GM19324 (cell line): ENCODE results near the gene ZCCHC14.

ENCODE experiments used
- ATAC-seq: cut with Tn5 transposase; IDR thresholded peaks from one replicate; pipeline ENCODE4 v1.9.1; 2021; ENCODE audit warnings: mild to moderate bottlenecking, moderate library complexity; ENCODE audit not compliant: unreplicated experiment, low FRiP score

ZCCHC14 gene

DNA sequence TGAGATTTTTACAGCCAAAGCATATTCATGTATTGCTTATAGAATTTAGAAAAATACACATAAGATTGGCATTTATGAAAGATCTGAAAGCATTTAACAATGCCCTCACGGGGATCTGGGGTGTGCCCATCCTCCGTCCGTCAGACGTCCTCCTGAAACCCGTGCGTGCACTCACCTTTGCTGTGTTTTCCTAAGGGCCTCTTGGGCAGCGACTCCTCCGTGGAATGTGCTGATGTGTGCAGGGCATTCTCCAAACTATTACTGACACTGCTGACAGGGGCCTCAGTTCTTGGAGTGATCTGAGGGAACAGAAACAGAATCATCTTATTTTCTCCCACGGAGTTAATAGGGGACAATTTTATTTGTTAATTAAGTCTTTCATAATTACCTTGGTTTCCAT lies 33.0 kb downstream of the ZCCHC14 start:
- no peak for ATAC-seq

DNA sequence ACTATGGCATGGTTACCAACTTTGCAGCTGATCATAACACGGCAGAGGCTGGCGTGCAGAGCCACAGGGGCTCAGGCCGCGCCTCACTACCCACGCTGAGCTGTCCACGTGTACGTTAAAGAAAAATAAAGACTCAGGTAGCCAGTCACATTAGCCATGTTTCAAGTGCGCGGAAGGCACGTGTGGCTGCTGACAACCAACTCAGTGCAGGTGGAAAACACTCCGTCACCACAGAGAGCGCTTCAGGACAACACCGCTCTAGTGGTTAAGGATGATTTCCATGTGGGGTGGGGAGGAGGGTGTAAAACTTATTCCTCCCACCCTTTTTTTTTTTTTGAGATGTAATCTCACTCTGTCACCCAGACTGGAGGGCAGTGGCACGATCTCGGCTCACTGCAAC lies 33.8 kb downstream of the ZCCHC14 start:
- no peak for ATAC-seq

DNA sequence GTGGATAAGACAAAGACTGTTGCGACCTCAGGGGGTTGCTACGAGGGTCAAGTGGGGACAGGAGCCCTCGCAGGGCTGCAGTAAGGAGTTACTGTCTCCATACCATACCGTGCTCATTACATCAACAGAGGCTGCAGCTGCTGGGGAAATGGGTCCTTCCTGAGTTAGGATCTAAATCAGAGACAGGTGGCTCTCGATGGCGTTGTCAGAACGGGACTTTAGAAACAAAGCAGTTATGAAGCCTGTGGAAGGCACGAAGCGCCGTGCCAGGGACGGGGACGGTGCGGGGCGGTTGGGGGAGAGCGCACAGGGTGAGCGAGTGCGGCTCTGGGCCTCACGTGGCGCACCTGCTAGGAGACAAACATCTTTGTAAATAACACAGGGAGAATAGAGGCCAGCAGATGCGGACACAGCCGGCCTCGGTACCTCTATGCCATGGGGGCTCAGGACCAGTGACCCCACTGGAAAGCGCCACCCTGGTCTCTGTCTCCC lies 34.4 kb downstream of the ZCCHC14 start:
- no peak for ATAC-seq

DNA sequence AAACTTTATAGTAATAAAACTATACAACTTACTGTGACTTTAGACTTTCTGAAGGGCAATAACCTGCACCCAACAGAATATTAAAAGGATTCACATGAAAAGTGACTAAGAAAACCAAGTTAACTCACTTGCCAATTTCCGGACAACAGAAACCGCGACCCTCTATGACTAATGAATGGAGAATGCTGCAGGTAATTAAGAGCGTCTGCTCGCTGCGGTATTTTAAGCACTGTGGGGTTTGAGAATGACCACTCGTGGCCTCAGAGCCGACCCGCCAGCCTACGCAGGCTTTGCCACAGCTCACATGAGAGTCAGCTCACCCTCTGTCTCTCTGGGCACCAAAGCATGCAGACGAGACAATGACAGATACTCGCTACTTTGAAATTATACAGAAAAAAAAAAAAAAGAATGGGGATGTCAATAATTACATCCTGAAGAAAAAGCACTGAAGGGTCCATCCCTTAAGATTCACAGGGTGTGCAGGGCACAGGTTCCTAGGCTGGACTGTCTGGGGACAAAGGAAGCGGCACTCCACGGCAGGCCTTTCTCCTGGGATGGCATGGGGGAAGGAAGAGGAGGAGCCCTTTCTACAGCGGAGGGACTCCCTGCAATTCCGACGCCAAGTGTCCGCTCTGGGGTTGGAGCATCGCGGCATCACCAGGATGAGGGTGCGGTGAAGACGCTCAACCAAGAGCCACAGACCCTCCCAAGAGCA lies 35.0 kb downstream of the ZCCHC14 start:
- ATAC-seq = no peak

DNA sequence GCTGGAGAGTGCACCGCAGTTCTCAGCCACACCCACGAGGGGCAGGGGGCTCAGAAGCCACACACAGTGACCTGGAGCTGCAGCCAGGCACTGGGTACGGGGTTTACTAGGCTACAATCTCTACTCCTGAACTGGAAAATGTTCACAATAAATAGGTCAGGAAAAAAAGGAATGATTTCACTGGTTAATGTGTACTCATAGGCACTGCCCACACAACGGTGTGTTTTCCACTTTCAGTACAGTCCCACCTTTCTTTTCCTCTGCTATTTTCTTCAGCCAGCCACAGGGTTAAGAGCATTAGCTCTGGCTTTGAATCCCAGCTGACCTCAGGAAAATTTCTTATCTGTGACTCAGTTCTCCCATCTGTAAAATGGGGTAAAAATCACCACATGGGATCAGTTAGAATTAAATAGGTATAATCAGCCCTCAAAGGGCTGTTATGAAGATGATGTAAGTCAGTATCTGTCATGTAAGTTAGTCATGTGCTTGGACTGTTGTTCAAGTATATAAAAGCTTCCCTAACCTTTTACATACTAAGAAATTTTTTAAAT lies 35.7 kb downstream of the ZCCHC14 start:
- ATAC-seq = no peak

DNA sequence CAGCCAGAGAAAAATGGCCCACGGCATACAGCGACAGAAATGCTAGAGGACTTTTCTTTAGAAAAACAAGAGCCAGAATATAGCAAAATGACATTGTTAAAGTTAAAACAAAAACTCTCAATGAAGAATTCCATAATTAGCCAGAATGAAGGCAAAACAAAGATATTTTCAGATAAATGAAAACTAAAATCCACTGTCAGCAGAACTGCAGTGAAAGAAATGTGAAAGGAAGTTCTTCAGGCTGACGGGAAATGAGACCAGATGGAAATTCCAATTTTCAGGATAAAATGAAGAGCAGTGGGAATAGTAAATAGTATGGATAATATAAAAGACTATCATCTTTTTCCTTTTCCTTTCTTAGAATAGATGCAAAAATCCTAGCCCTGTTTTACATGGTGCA lies 38.4 kb downstream of the ZCCHC14 start:
- no peak for ATAC-seq

DNA sequence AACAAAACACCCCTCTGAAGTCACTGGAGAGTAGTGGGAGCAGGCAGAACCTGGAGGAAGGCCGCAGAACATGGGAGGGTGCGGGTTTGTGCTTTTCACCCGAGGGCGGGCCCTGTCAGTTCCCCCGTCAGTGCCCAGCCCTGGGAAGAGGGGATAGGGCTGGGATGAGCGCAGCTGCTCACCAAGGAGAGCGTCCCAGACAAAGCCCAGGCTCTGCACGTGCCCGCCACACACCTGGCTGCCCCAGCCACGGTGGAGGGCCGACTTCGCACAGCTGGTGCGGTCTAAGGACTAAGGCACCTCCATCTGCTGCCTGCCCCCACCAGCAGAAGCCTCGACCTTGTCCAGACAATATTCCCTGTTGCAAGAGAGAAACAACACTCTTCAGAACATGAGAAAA lies 39.5 kb downstream of the ZCCHC14 start:
- no peak for ATAC-seq

DNA sequence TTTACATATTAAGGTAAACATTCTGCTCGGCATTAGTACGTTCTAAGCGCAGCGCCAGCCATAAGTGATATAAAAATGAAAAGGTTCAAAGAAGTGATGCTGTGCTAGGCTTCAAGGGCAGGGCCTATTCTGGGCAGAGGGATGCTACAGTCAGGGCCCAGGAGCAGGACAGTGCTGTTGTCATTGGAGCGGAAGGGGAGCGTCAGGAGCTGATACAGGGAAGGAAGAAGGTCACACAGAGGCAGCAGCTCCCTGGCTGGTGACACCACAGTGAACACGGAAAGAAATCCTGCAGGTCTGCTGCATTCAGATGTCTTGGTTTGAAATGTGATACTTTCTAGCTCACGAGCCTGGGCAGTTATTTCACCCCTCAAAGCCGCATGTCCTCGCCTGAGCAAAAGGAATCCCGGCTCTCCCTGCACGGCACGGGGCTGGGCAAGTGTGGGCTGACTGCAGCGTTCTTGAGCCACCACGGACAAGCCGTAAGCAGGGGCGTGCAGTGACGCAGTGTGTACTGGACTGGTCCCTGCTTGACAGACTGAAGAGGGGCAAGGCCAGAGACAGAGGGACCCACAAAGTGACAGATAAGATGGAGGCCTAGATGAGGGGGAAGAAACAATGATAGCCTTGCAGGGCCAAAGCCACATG lies 41.1 kb downstream of the ZCCHC14 start:
- no peak for ATAC-seq

DNA sequence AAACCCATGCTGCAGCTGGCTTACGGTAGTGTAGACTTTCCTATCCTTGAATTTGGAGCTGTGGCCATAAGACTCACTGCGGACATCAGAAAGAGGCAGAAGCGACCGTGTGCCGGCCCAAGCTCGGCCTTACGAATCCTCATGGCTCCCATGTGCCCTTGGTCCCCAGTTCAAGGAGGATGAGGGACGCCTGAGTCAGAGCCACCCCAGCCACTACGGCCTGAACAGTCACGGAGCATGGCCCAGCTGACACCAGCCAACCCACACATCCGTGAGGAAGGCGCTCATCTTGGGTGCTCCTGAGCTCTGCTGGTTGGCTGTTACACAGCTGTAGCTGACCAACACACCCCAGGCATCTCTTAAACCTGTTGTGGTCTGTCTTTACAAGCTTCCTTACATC lies 44.0 kb downstream of the ZCCHC14 start:
- no peak for ATAC-seq

DNA sequence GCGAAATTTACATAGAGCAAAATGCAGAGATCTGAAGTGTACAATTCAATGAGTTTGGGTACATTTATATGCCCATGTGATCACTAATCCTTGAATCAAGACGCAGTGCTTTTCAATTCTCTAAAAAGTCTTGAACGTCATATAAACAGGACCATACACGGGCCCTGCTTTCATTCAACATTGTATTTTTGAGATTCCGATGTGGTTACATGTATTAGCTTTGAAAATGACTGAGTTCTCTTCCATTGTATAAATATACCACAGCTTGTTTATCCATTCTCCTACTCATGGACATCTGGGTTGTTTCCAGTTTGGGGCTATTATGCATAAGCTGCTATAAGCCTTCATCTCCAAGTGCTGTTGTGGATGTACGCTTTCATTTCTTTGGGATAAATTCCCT lies 45.5 kb downstream of the ZCCHC14 start:
- ATAC-seq = no peak

DNA sequence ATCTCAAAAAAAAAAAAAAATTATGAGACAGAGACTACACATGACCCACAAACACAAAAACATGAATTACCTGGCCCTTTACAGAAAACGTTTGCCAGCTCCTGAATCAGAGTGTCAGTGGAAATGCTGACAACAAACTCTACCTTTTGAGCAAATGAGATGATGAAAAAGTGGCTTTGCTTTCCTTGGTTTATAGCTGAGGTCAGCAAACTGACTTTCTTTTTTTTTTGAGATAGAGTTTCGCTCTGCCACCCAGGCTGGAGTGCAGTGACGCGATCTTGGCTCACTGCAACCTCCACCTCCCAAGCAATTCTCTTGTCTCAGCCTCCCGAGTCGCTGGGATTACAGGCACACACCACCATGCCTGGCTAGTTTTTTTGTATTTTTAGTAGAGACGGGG lies 46.3 kb downstream of the ZCCHC14 start:
- no peak for ATAC-seq

DNA sequence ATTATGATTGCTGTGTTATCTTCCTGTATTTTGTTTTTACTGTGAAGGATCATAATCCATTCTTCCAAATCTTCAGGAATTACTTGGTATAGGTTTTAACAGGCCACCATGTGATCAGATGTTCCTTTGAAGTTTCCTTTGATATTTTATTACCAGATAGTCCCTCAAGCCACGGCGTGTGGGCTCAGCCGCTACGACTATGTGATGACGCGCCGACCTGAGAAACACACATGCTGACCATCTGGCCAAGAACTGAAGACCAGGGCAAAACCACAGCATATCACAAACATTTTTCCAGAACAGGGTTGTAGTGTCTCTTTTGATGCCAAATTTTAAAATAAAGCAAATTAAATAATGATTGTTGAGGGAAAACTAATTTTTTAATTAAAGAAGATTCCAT lies 47.3 kb downstream of the ZCCHC14 start:
- no peak for ATAC-seq

DNA sequence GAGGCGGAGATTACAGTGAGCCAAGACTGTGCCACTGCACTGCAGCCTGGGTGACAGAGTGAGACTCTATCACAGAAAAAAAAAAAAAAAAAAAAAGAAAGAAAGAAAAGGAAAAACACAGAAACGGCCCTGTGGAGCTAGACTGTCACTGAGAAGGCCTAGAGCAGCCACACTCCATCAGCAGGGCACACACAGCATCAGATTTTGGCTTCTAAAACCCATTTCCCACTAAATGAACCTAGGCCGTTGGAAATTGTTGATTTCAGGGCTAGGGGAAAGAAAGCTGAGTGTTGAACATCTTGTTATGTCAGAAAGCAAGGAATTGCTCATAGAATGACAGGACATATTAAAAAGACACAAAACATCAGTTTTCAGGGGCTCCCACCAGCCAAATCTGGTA lies 48.9 kb downstream of the ZCCHC14 start:
- ATAC-seq = no peak

DNA sequence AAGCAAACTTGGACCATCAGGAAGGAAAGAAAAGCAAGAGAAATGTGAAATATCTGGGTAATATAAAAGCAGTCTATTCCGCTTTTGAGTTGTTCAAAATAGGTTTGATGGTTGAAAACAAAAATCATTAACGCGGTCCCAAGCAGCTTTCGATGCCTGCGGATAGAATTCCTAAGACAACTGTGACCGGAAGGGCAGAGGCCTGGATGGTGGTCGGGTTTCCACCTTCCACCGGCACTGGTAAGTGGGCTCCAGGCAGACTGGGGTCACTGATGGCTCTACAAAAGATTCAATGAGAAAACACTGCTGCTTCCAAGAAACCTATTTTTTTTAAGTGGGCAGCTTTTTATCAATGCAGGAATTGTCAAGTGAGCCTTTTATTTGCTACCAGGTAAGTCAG lies 49.8 kb downstream of the ZCCHC14 start:
- ATAC-seq = no peak

DNA sequence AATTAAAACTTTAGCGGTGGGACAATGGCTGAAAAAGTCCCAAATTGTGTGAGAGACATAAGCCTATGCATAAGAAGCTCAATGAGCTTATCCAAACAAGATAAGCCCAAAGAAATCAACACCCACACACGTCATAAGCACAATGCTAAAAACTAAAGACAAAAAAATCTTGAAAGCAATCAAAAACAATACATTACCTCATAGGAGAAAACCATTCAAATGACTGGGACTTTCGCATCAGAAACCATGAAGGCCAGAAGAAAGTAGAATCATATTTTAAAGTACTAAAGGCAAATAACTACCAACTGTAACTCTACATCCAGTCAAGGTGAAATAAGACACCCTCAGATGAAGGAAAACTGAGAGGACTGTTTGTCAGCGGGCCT lies 50.2 kb downstream of the ZCCHC14 start:
- ATAC-seq = no peak

DNA sequence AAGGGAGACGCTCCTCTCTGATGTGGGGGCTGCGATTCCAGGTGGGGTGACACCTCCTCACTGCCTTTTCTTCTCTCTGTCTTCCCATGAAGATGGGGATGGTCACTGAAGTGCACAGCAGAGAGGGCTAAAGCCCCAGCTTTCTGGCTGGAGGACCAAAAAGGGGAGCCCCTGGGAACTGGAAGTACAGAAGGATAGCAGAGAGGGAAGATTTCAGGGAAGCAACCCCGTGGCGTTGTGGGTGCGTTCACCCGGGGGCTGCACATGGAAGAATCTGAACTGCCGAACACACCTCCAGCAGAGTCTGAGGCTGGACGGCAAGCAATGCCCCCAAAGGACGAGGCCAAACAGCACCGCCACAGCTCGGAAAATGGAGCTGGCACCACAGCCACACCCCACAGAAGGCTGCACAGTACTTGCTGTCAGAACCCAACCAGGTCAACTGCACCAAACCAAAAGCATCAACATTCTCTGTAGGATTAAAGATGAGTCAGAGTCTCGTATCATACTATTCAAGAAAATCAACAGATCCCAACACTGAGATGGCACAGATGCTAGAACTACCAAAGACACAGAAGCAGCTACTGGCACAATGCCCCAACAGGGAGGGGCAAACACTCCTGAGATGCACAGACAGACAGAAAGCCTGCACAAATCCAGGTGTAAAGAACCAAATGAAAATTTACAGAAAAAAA lies 50.8 kb downstream of the ZCCHC14 start:
- ATAC-seq = no peak

DNA sequence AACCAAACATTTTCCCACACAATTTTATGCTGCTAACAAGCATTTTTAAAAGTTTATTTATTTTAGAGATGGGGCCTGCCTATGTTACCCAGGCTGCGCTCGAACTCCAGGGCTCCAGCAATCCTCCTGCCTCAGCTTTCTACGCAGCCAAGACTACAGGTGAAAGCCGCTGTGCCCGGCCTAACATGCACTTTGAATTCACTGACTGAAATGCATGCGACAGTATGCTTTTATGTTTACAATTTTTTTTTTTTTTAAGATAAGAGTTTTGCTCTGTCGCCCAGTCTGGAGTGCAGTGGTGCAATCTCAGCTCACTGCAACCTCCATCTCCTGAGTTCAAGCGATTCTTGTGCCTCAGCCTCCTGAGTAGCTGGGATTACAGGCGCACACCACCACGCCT lies 52.9 kb downstream of the ZCCHC14 start:
- ATAC-seq = no peak

DNA sequence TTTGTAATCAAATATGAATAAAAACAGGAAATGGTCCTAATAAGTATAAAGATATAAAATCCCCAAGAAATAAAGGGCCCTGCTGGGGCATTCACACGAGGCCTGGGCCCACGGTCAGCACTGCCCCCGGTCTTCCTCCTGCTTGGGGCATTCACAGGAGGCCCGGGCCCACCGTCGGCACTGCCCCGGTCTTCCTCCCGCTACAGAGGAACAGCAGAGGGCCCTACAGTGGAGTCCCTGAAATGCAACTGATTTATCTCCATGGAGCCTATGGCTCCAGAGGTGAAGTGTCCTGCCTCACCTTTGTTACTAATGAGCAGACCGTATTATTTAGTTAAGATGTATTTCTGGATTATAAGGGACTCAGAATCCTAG lies 54.2 kb downstream of the ZCCHC14 start:
- no peak for ATAC-seq

DNA sequence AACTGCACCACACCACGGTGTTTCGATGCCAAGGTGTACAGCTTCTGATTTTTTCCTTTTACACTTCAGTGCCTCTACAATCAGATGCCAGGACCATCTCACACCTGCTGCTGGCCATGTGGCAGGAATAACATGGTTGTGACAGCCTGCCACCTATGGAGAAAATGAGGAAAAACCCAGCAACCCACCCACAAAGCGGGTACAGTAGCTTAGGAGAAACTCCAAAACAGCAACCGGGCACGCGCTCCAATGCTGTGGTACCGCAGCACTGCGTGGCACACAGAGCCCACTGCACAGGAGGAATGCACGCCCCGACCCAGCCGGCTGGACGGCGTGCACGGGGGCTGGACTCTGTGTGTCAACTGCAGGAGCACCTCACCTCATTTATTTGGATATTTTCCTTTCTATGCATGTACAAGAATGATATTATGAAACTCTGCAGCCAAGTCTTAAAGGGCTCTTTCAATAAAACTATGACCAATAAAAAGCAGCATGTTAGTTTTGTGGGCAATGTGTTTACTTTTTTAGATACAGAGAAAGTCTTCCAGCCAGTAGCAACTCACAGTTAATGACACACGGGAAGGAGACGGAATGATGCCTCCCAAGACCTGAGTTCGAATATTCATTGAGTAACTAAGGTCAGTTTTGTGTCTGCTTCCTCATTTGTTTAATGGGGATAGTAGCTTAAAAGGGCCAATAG lies 54.8 kb downstream of the ZCCHC14 start:
- no peak for ATAC-seq

DNA sequence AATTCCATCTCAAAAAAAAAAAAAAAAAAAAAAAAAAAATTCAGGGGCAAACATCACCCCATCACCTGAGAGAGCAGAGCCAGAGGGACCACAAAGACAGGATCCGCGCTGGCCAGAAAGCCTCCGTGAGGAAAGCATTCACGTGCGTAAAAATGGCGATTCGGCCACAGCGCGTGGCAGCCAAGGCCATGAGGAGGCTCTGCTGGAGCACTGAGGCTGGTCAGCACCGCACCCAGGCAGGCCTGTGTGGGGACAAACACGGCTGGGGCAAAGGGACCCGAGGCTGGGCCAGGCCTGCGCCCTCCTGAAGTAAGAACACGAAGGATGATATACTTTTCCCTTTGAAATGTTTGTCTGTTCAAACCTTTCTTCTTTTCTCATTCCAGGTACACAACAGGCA lies 55.5 kb downstream of the ZCCHC14 start:
- no peak for ATAC-seq
